Amygdala (tissue), 56 donors: ENCODE measurements around the gene ZNF521.
A peak's percentile ranks its signal among the peaks of the same experiment; 100 is the strongest.

Experiments used
- DNase-seq, 56 donors: peaks; one replicate each; lab custom pipeline; 2025; lab: John Stamatoyannopoulos, UW

Gene ZNF521

GRCh38 chr18:25351777-25352628, at the start of gene ZNF521:
ZNF521 (minus strand) TSS chr18:25352166; CDS start chr18:25350946, 1,220 bp downstream.
- peak; percentile 17 to 89 (median 74) for DNase-seq

- no peak for DNase-seq
These were observed 47.6 kb upstream of the ZNF521 start for GRCh38 chr18:25399554-25399953.

- no peak for DNase-seq
These were observed 40.2 kb upstream of the ZNF521 start for GRCh38 chr18:25392192-25392591.

DNA sequence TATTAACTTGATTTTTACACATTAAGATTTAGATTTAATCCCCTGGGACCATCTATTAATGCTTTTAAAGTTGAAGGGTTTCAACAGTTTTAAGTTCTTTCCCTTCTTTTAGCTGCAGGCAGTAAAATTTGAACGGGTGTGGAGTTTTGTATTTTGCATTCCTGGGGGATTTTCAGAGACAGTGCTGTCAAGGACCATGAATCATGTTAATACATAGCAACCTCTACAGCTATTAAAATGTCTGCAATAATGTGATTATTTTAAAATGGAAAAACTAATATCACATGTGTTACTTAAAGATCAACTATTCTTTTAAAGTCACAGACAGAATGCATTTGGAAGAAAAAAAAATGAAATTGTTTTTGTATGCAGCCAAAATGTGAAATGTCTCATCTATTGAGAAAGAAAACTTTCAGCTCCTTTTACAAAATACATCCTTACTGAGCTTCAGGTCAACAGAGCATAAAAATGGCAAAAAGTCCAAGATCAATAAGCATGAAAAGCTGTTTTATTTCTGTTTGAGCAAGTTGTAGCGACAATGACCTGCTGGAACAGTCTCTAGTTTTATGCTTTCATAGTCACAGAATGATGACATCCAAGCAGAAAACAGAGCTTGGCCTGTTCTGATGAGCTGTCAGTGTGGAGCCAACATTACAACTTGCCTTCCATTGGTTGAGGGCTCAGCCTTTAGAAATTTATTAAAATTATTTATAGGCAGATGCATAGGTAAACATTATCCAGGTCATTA, 21.6 kb upstream of the ZNF521 start:
- DNase-seq: no peak

- DNase-seq: no peak
These were observed 18.4 kb upstream of the ZNF521 start for GRCh38 chr18:25370391-25370790.

- no peak for DNase-seq
These were observed 13.3 kb upstream of the ZNF521 start for GRCh38 chr18:25365242-25365641.

GRCh38 chr18:25364732-25365131, 12.8 kb upstream of the ZNF521 start:
- DNase-seq: no peak

DNA sequence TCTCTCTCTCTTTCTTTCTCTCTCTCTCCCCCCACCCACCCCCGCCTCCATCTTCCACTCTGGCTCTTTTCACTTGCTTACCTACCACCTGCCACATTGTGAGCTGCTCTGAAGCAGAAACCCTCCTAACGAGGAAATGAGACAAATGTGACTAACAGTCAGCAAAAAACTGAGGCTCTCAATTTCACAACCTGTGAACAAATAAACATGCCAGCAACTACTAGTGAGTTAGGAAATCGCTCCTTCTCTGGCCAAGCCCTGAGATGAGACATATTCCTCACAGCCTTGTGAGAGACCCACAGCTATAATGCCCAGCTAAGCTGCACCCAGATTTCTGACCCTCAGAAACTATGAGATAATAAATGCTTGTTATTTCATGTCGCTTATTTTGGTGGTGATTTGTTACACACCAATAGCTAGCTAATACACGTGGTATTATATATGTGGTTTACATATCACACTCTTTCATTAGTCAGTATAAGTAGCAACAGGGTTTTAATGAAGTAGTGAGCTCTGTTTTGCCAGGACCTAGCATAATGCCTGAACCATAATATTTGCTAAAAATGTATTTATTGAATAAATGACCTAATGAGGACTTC, 8.4 kb upstream of the ZNF521 start:
- DNase-seq: no peak

DNA sequence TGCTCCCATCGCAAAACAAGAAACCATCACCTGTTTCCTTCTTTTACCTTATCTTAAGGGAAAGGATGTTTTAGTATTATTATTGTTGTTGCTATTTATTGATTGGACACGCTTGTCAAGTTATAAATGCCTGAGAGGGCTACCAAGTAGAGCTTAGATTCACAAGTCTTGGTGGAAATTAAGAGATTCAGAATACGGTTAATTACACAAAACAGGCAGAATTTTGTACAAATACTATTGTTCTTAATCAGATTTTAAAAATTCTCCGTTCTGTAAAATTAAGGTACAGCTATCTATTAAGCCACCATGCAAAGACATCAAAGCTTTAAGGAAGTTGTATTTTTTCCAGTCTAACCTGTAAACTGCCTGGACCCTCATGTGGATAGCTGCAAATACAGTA, 1.1 kb upstream of the ZNF521 start:
- DNase-seq: no peak

DNA sequence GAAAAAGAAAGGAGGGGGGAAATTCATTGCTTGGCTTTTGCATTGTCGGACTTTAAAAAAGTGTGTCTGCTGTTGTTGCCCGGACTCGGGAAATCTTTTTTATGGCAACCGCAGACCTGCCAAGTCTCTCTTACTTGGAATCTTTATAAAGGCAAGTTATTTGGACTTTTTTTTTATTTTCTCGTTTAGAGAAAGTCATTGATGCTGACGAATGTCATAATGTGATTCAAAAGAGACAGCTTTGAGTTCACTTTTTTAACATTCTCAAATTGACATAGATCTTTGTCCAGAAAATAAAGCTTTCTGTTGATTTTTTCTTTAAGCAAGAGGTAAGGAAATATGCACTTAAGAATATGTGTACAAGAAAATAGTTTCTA, 651 bp upstream of the ZNF521 start:
- peak in 1 of 56 donors; percentile 36 for DNase-seq

DNA sequence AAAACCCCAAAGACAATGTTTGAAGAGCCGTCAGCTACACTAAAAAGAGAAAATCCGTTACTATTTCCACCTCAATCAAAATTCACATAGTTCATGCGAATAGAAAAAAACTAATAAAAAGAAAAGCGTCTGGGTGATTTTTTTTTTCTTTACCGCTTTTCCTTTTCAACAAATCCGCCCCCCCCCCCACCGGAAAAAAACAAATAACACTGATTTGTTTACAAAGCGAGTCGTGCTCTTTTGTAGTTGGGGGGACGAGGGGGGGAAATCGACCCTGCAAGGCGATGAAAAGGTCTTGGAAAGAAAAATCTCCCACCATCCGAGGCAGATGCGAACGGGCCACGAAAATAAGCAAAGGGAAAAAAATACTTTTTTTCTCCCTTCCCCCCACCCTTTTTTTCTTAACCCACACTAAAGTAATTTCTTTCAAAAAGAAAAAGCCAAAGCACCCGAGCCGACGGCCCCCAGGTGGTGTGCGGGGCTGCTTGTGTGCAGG, 638 bp downstream of the ZNF521 start:
- no peak for DNase-seq

DNA sequence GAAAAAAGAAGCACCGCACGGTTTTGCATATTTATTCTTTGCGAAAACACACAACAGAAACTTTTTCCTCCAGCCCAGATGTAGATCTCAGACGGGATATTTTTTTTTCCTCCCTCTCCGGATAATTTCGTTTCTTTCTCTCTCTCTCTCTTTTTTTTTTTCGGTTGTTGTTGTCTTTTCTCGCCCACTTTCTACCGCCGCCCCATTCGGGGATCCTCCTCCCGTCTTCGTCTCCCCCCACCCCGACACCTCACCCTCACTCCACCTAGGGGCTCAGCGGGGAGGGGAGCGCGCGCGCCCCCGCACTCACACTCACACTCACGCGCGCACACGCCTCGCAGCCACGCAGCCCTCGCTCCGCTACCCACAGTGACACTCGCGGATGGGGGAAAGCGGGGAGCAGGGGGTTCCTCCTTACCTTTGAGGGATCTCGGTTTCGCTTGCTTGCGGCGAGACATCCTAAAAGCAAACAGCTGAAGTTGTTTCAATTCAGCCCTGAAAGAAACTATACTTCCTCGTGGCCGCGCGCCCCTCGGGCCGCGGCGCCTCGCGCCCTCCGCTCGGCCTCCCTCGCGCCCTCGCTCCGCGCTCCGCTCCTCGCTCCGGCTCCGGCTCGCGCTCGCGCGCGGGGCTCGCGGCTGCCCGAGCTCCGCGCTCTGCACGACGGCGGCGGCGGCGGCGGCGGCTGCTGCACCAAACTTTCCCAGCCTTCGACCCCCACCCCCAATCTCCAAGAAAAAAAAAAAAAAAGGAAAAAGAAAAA, 1.3 kb downstream of the ZNF521 start:
- DNase-seq: peak in 41 of 56 donors; percentile 2 to 62 (median 23)

DNA sequence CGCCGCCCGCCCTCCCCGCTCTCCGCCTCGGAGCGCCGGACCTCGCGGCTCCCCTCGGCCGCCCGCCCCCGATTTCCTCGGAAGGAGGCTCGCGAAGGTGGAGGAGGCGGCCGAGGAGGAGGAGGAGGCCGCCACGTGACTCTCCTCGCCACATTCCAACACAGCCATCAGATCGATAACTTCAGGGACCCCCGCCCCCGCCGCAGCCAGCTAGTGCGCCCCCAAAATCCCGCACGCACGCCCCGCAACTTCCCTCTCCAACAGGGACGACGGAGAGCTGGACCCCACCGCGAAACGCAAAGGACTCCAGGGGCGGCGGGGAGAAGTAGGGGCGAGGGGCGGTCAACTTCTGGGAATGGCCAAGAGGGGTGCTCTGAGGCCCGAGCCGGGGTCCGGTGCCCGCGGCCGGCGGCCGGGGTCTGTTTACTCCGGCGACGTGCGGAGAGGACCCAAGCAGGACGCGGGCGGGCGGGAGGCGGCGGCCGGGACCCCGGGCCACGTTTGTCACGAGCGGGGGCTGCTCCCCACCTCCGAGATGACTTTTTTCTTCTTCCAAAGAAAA, 2.0 kb downstream of the ZNF521 start:
- peak in 28 of 56 donors; percentile 2 to 66 (median 30) for DNase-seq

DNA sequence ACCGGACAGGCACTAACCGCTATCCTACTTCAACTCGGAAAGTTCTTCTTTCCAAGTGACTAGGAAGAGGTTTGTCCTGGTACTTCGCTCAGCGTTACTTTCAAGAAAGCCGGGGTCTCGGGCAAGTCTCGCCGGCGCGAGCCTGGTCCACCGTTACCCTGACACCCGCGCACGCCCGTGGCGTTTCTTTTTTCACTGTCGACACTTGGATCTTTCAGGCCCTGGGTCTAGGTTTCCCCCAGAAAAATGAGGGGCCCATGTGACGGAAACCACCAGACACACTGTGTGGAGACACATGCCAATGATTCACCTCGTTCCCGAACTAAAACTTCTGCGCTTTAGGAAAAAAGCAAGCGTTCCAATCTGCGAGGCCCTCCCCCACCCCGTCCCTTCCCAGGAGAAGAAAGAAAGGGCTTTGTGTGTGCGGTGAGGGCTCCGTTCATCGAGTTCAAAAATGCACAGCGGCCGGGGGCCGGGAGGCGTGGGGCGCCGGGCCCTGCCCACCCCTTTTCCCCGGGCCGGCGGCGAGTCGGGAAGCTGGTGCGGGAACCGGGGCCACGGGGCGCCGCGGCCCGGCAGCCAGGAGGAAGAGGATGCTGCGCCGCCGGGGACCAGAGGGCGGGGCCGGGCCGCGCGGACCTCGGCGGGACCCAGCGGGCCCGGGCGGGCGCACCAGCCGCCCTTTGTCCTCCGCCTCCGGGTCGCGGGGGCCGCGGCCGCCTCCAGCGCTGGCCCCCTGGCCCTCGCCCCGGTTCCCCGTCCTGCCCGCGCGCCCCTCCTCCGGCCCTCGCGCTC, 2.6 kb downstream of the ZNF521 start:
- peak in 41 of 56 donors; percentile 14 to 73 (median 38) for DNase-seq

DNA sequence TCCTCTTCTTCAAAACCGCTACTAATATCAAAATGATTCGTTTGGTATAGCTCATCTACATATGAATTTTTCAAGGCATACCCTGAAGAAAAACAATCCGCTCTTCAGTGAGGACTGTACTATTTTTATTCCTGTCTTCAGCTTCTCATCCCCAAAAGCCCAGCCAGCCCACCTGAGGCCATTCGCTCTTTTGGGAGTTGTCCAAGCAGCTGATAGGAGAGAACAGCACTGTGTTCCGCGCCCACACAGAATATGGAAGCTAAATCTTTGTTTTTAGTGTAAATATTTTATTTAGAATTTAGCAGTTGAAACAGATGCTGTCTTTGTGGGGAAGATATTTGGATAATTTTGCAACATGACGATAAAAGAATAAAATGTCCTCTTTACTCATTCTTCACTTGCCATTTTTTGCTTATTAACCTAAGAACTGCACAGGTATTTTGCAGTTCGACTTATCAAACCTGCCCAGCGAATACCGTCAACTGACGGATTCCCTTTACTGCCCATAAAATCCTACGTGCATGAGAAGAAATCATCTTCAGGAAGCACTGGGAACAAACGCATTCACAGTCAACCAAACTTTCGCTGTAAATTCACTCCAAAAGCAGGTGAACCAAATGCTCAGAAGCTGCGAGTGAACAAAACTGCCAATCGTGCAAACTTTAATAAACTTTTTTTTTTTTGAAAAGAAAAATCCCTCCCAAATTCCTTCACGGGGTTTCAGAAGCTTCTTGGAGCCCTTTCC, 3.4 kb downstream of the ZNF521 start:
- no peak for DNase-seq

- no peak for DNase-seq
These were observed 5.4 kb downstream of the ZNF521 start for GRCh38 chr18:25346561-25346960.

DNA sequence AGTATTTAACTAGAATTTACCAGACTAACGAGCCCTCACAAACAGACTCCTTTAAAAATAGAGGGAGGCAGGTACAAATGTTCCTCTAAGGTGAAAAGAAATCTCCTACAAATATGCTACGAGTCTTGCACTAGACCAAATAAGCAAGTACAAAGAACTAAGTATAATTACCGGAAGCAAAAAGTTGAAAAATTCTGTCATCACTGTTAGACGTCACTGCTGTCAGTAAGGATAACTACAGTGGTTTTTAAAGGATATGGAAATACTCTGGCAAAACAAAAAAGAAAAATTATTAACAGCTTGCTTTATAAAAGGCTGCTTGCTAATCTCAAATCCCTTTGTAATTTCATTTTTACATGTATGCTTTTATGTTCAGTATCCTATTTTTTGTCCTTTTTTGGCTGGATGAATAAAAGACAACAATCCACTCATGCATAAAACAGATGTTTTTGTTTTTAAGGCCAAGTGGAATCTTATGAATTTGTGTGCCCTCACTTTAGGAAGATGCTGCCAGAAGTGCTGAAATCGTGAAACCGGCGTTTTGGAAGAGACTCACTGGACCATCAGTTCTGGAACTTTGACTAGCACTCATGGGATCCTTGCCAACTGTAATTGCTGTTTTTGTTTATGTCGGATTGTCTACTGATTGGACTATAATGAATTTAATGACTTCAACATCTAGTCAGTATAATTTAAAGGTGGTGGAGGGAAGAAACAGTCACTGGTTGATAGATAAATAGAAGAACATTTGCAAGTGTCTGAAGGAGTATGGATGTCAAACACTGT, 6.7 kb downstream of the ZNF521 start:
- peak in 2 of 56 donors; percentile 3 to 7 for DNase-seq

DNA sequence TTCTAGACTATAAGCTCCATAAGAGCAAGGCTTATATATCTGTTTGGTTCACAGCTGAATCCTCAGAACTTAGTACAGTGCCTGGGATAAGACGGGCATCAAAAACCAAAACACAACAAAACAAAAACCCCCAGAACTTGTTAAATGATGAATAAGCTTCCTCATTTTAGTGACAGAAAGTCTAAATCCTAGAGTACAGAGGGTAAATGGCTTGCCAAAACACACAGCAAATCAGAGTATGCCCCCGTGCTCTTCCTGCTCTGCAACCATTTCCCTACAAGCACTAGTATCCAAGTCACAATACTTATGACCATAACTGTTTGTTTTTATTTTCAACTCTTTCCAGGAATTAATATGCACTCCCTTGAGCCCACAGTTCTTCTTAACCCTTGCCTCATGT, 10.1 kb downstream of the ZNF521 start:
- no peak for DNase-seq
